Measurements from ENCODE around the gene B4GALNT4. TPM values are rescaled to one million over a fixed set of nuclear protein-coding genes. Genes with fewer than 3 reads are reported as not detected.
"Not testable (repeated sequence)": the region's sequence is repeated elsewhere in the genome, so short reads cannot be mapped to it uniquely, and the experiment has no call there.

B4GALNT4 gene
- total RNA-seq, 1 donor from 2014 or later: 3.9 TPM

- Mint-ChIP-seq H3K9me3 (no peaks in the 10 kb centered on the region), H3K4me3 (no peak overlapping the region), H3K4me1 (peaks cover 6% of the 10 kb centered on the region), H3K36me3 (ENCODE audit: low read depth) (peaks cover 18% of the 10 kb centered on the region), H3K27ac (no peak overlapping the region), H3K27me3 (no peaks in the 10 kb centered on the region)
- intact Hi-C loops (cut with micrococcal nuclease): no loop called here
- DNase-seq: no peak
Measured at GRCh38 chr11:422249-422656, 53.0 kb downstream of the B4GALNT4 start.

GRCh38 chr11:424232-424631 is 54.9 kb downstream of the B4GALNT4 start:
- Mint-ChIP-seq H3K27me3 (no peaks in the 10 kb centered on the region), H3K27ac (no peak overlapping the region), H3K9me3 (no peaks in the 10 kb centered on the region), H3K36me3 (ENCODE audit: low read depth) (peaks cover 25% of the 10 kb centered on the region), H3K4me3 (no peak overlapping the region), H3K4me1 (no peaks in the 10 kb centered on the region)
- intact Hi-C loops (cut with micrococcal nuclease): no loop called here
- DNase-seq: no peak

- H3K27ac Mint-ChIP-seq; H3K27me3 Mint-ChIP-seq; intact Hi-C loops (cut with micrococcal nuclease); H3K4me1 Mint-ChIP-seq; H3K9me3 Mint-ChIP-seq; DNase-seq; H3K4me3 Mint-ChIP-seq: not testable (repeated sequence)
- H3K36me3 Mint-ChIP-seq (ENCODE audit: low read depth): peaks cover 29% of the 10 kb centered on the region
Measured at GRCh38 chr11:424766-425165, 55.5 kb downstream of the B4GALNT4 start.

GRCh38 chr11:425301-425700 is 56.0 kb downstream of the B4GALNT4 start:
- no peaks in the 10 kb centered on the region for H3K9me3 Mint-ChIP-seq
- H3K4me3 Mint-ChIP-seq: no peak overlapping the region
- H3K36me3 Mint-ChIP-seq (ENCODE audit: low read depth): peaks cover 29% of the 10 kb centered on the region
- H3K27me3 Mint-ChIP-seq: no peaks in the 10 kb centered on the region
- no peak for DNase-seq
- H3K27ac Mint-ChIP-seq: no peak overlapping the region
- intact Hi-C loops (cut with micrococcal nuclease): no loop called here
- no peaks in the 10 kb centered on the region for H3K4me1 Mint-ChIP-seq

- intact Hi-C loops (cut with micrococcal nuclease): no loop called here
- Mint-ChIP-seq H3K27me3 (no peaks in the 10 kb centered on the region), H3K4me1 (no peaks in the 10 kb centered on the region), H3K4me3 (no peak overlapping the region), H3K36me3 (ENCODE audit: low read depth) (peaks cover 30% of the 10 kb centered on the region), H3K9me3 (no peaks in the 10 kb centered on the region), H3K27ac (no peak overlapping the region)
- no peak for DNase-seq
Measured at GRCh38 chr11:426851-427250, 57.6 kb downstream of the B4GALNT4 start.

- Mint-ChIP-seq H3K4me3 (no peak overlapping the region), H3K4me1 (no peaks in the 10 kb centered on the region), H3K9me3 (no peaks in the 10 kb centered on the region), H3K27me3 (no peaks in the 10 kb centered on the region), H3K36me3 (ENCODE audit: low read depth) (peaks cover 37% of the 10 kb centered on the region), H3K27ac (no peak overlapping the region)
- intact Hi-C loops (cut with micrococcal nuclease): no loop called here
- no peak for DNase-seq
Measured at GRCh38 chr11:428295-428694, 59.0 kb downstream of the B4GALNT4 start.

- intact Hi-C loops (cut with micrococcal nuclease): no loop called here
- H3K4me1 Mint-ChIP-seq: no peaks in the 10 kb centered on the region
- DNase-seq: no peak
- H3K27me3 Mint-ChIP-seq: no peaks in the 10 kb centered on the region
- peaks cover 36% of the 10 kb centered on the region for H3K36me3 Mint-ChIP-seq (ENCODE audit: low read depth)
- no peaks in the 10 kb centered on the region for H3K9me3 Mint-ChIP-seq
- H3K27ac Mint-ChIP-seq: no peak overlapping the region
- no peak overlapping the region for H3K4me3 Mint-ChIP-seq
Measured at GRCh38 chr11:429391-429790, 60.1 kb downstream of the B4GALNT4 start.

- H3K27me3 Mint-ChIP-seq: no peaks in the 10 kb centered on the region
- H3K4me1 Mint-ChIP-seq: no peaks in the 10 kb centered on the region
- intact Hi-C loops (cut with micrococcal nuclease): no loop called here
- H3K27ac Mint-ChIP-seq: no peak overlapping the region
- peaks cover 32% of the 10 kb centered on the region for H3K36me3 Mint-ChIP-seq (ENCODE audit: low read depth)
- H3K9me3 Mint-ChIP-seq: no peaks in the 10 kb centered on the region
- no peak overlapping the region for H3K4me3 Mint-ChIP-seq
- DNase-seq: no peak
Measured at GRCh38 chr11:429931-430456, 60.7 kb downstream of the B4GALNT4 start.

Other genes starting within 250 kb of the B4GALNT4 start
- not detected in 2 replicates for gene SCGB1C1, start 176.4 kb upstream of the B4GALNT4 start, total RNA-seq
- gene BET1L, start 162.1 kb upstream of the B4GALNT4 start, total RNA-seq: 43.6 and 46.9 TPM in 2 replicates
- gene RIC8A, start 161.8 kb upstream of the B4GALNT4 start, total RNA-seq: 118 and 128 TPM in 2 replicates
- gene SIRT3, start 133.2 kb upstream of the B4GALNT4 start, total RNA-seq: 16.5 and 17.6 TPM in 2 replicates
- 272 and 275 TPM in 2 replicates for gene PSMD13, start 132.5 kb upstream of the B4GALNT4 start, total RNA-seq
- 3.2 and 3.5 TPM in 2 replicates for gene NLRP6, start 91.1 kb upstream of the B4GALNT4 start, total RNA-seq
- 136 and 142 TPM in 2 replicates for gene PGGHG, start 80.4 kb upstream of the B4GALNT4 start, total RNA-seq
- not detected in 2 replicates for gene IFITM5, start 70.0 kb upstream of the B4GALNT4 start, total RNA-seq
- 659 and 674 TPM in 2 replicates for gene IFITM2, start 61.7 kb upstream of the B4GALNT4 start, total RNA-seq
- 241 and 256 TPM in 2 replicates for gene IFITM1, start 55.5 kb upstream of the B4GALNT4 start, total RNA-seq
- gene IFITM3, start 48.6 kb upstream of the B4GALNT4 start, total RNA-seq: 5.0 and 6.0 TPM in 2 replicates
- not detected in 2 replicates for gene PKP3, start 24.7 kb downstream of the B4GALNT4 start, total RNA-seq
- 40.7 and 42.7 TPM in 2 replicates for gene SIGIRR, start 45.5 kb downstream of the B4GALNT4 start, total RNA-seq
- gene ANO9, start 72.5 kb downstream of the B4GALNT4 start, total RNA-seq: 35.4 and 36.9 TPM in 2 replicates
- gene PTDSS2, start 80.8 kb downstream of the B4GALNT4 start, total RNA-seq: 31.0 and 31.8 TPM in 2 replicates
- 130 and 134 TPM in 2 replicates for gene RNH1, start 137.7 kb downstream of the B4GALNT4 start, total RNA-seq
- 70.8 and 94.4 TPM in 2 replicates for gene HRAS, start 166.1 kb downstream of the B4GALNT4 start, total RNA-seq
- 2.1 and 2.3 TPM in 2 replicates for gene LRRC56, start 168.0 kb downstream of the B4GALNT4 start, total RNA-seq
- gene LMNTD2, start 191.2 kb downstream of the B4GALNT4 start, total RNA-seq: 0.47 and 1.1 TPM in 2 replicates
- 21.8 and 23.1 TPM in 2 replicates for gene RASSF7, start 191.5 kb downstream of the B4GALNT4 start, total RNA-seq
- 54.8 and 57.4 TPM in 2 replicates for gene PHRF1, start 207.0 kb downstream of the B4GALNT4 start, total RNA-seq
- gene IRF7, start 246.5 kb downstream of the B4GALNT4 start, total RNA-seq: 42.8 and 45.3 TPM in 2 replicates